ENCODE measurements around the gene FEN1.
A peak's percentile ranks its signal among the peaks of the same experiment; 100 is the strongest.

The FEN1 gene

GRCh38 chr11:61814247-61814957, 21.7 kb downstream of the FEN1 start:
- peak; percentile 36 for DNase-seq
- H3K27ac ChIP-seq = peak overlapping the region; percentile 55
- in situ Hi-C loops (cut with HindIII; ENCODE audit: low pct_ligation_motif_present, low sequenced_read_pairs) = no loop called here
- H3K36me3 ChIP-seq (replicated peaks) = peaks cover 35% of the 10 kb centered on the region
- no peaks in the 10 kb centered on the region for H3K27me3 ChIP-seq (replicated peaks)
- no peak for TF ChIP-seq CTCF (IDR thresholded peaks at IDR 0.05; ENCODE audit: low read depth, low read length, missing control alignments)
- peak overlapping the region; percentile 89 for H3K4me3 ChIP-seq (ENCODE audit: low read depth, low read length)

- Histone ChIP-seq H3K27ac (peak overlapping the region; percentile 62), H3K36me3 (replicated peaks) (peaks cover 29% of the 10 kb centered on the region), H3K4me3 (ENCODE audit: low read depth, low read length) (peak overlapping the region; percentile 89), H3K27me3 (replicated peaks) (no peaks in the 10 kb centered on the region)
- in situ Hi-C loops (cut with HindIII; ENCODE audit: low pct_ligation_motif_present, low sequenced_read_pairs) = no loop called here
- TF ChIP-seq CTCF (IDR thresholded peaks at IDR 0.05; ENCODE audit: low read depth, low read length, missing control alignments) = no peak
- peak; percentile 74 for DNase-seq
Measured at GRCh38 chr11:61814958-61815789, 22.5 kb downstream of the FEN1 start.

- Histone ChIP-seq H3K27ac (peak overlapping the region; percentile 62), H3K4me3 (ENCODE audit: low read depth, low read length) (peak overlapping the region; percentile 89), H3K36me3 (replicated peaks) (peaks cover 20% of the 10 kb centered on the region), H3K27me3 (replicated peaks) (no peaks in the 10 kb centered on the region)
- peak; percentile 29 for TF ChIP-seq CTCF (IDR thresholded peaks at IDR 0.05; ENCODE audit: low read depth, low read length, missing control alignments)
- peak; percentile 49 for DNase-seq
- in situ Hi-C loops (cut with HindIII; ENCODE audit: low pct_ligation_motif_present, low sequenced_read_pairs) = no loop called here
Measured at GRCh38 chr11:61815790-61816735, 23.4 kb downstream of the FEN1 start.

- in situ Hi-C loops (cut with HindIII; ENCODE audit: low pct_ligation_motif_present, low sequenced_read_pairs) = no loop called here
- Histone ChIP-seq H3K27ac (peak within 1 kb of the TSS; percentile 62), H3K36me3 (replicated peaks) (peaks cover 12% of the 10 kb centered on the region), H3K27me3 (replicated peaks) (no peaks in the 10 kb centered on the region), H3K4me3 (ENCODE audit: low read depth, low read length) (peak within 1 kb of the TSS; percentile 89)
- TF ChIP-seq CTCF (IDR thresholded peaks at IDR 0.05; ENCODE audit: low read depth, low read length, missing control alignments) = peak; percentile 63
- peak; percentile 80 for DNase-seq
Measured at GRCh38 chr11:61816736-61817455, 24.2 kb downstream of the FEN1 start, which contains the start of gene FADS1. TSS of gene FADS1 (minus strand) at chr11:61817003. CDS start at chr11:61816929, 74 bp downstream.
